Stimulated activated CD4-positive, alpha-beta T cell treated with anti-CD3 and anti-CD28 coated beads, Interleukin-4, amount 100 ng/mL, for 4 hours (primary cell): ENCODE measurements around the gene DNAJC16.
"Not testable (repeated sequence)": the region's sequence is repeated elsewhere in the genome, so short reads cannot be mapped to it uniquely, and the experiment has no call there.

ENCODE experiments used
- DNase-seq, 2 experiments: peaks; one replicate each; pipeline ENCODE4 v3.0.0-alpha.2; 2020

Gene DNAJC16

DNA sequence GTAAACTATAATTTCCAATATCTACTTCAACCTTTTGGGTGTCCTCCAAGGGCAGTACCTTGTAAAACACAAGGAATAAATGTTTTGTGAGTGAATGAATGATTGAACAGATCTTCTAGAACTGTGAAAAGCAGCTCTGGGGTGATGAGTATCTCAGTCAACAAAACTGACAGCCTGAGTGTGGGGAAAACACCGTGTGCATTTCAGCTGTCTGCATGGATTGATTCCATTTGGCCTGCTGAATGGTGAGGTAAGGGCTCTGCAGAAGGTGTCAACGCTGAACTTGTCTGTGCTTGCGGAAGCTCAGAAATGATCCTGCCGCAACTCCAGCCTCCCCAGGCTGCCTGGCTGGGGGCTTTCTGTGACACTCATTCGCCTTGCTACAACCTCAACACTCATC lies 65.6 kb downstream of the DNAJC16 start:
- no peak for DNase-seq

GRCh38 chr1:15595809-15596617 lies 69.4 kb downstream of the DNAJC16 start:
- DNase-seq = no peak

- DNase-seq = no peak
Observed at GRCh38 chr1:15598436-15598835, 71.8 kb downstream of the DNAJC16 start.

- peak; percentile 86 to 92 for DNase-seq
Observed at GRCh38 chr1:15603050-15603965, 76.7 kb downstream of the DNAJC16 start.

DNA sequence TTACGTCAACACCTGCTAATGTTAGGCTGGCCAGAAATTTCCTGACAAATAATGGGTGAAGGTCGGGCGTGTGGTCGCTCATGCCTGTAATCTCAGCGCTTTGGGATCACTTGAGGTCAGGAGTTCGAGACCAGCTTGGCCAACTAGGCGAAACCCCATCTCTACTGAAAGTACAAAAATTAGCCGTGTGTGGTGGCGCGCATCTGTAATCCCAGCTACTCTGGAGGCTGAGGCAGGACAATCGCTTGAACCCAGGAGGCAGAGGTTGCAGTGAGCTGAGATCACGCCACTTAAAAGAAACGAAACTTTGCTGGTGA lies 77.3 kb downstream of the DNAJC16 start:
- not testable (repeated sequence) for DNase-seq

DNA sequence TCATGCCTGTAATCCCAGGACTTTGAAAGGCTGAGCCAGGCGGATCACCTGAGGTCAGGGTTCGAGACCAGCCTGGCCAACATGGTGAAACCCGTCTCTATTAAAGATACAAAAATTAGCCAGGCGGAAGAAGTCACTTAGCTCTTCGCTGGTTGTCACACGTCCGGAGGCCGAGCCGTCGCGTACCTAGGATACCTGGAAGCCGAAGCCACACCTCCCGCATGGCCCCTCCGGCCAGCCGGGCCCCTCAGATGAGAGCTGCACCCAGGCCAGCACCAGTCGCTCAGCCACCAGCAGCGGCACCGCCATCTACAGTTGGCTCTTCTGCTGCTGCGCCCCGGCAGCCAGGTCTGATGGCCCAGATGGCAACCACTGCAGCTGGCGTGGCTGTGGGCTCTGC lies 77.8 kb downstream of the DNAJC16 start:
- not testable (repeated sequence) for DNase-seq

GRCh38 chr1:15605398-15606383 lies 79.0 kb downstream of the DNAJC16 start:
- DNase-seq = no peak

DNA sequence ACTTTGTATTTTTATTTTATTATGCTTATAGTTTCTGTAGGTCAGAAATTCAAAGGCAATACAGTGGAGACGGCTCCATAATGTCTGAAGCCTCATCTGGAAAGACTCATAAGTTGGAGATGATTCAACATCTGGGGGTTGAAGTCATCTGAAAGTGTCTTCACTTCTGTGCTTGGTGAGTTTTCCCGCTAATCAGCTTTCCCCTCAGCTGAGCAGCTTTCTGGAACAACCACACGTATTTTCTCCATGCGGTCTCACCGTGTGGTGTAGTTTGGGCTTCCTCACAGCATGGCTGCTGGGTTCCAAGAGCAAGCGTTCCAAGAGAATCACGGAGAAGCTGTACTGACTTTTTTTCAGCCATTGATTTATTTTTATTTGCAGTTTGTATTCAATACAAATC lies 83.0 kb downstream of the DNAJC16 start:
- DNase-seq = no peak

DNA sequence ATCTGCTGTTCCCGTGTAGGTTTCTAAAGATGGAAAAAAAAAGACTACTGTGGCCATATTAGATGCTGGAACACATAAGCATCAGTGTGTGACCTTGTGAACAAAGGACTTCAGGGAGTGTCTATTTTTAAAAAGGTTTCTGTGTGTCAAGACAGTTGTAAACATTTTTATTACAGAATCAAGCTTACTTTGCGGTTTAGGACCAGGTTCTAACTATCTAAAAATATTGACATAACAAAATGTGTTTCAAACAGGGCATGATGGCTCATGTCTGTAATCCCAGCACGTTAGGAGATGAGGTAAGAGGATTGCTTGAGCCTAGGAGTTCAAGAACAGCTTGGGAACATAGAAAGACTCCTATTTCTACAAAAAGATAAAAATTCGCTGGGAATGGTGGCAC lies 83.5 kb downstream of the DNAJC16 start:
- no peak for DNase-seq

DNA sequence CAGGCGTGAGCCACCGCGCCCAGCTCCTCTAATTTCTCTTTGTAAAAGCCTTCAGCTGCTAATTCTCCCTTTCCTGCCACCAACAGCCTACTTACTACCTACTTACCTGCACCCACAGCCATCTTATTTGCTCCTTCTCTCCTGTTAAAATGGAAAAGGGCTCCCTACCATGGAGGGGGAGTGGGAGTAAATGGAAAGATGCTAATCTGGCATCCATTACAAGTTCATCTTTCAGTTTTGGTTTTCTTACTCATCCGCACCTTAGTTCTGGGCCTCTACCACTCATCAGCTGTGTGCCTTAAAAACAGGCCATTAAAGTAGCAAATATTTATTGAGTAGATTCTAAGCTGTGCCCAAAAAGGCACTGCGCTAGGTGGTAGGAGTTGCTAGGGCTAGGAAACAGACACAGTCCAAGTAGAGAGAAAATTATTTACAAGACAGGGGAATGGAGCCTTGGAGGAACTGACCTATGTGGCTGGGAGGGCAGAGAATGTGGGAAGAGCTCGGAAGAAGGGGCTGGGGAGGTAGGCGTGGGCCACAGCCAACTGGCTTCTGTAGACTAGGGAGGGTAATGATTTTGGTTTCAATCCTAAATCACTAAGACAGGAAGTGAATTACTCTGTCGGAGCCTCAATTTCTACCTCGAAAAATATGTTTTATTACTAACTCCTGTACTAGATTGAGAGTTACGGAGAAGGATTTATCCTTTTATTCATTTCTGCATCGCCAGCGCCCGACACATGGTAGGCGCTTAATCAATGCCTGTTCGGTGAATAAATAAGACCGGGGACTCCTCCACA lies 89.9 kb downstream of the DNAJC16 start:
- DNase-seq = no peak

DNA sequence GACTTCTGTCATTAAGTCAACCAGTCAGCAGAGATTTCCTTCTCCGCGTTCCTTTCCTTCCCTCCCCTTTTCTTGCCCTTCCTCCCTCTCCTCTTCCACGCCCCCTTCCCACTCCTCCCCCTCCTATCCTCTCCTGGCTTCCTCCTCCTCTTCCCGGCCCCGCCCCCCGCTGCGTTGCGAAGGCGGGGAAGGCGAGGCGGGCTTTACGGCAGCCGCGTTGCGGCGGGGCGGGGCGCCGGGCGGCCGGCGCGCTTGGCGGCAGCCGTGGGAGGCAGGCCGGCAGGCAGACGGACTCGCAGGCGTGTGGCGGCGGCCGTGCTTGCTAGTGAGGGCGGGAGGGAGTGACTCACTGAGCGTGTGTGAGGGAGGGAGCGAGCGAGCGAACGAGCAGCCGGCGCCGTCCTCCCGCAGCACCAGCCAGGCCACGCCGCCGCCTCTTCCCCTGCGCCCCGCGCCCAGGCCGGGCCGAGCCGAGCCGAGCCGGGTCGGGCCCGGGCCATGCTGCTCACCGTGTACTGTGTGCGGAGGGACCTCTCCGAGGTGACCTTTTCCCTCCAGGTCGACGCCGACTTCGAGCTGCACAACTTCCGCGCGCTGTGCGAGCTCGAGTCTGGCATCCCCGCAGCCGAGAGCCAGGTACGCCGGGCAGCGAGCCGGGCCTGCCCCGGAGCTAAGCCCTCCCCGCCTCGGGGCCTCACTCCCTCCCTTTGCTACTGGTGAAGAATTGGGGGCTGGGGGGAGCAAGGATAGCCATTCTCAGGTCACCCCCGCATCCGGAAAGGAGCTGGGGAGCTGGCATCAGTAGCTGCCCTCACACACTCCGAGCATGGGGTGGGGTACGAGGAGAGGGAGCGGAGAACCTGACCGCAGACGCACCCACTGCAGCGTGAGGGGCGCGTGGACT lies 90.8 kb downstream of the DNAJC16 start, which contains the start of gene DDI2:
Gene DDI2, plus strand, starts transcription at position 286 of the 904 bp plus-strand sequence. Its CDS starts 213 bp downstream, at position 499.
- peak; percentile 94 to 96 for DNase-seq

GRCh38 chr1:15618077-15618654 lies 91.5 kb downstream of the DNAJC16 start:
- no peak for DNase-seq

DNA sequence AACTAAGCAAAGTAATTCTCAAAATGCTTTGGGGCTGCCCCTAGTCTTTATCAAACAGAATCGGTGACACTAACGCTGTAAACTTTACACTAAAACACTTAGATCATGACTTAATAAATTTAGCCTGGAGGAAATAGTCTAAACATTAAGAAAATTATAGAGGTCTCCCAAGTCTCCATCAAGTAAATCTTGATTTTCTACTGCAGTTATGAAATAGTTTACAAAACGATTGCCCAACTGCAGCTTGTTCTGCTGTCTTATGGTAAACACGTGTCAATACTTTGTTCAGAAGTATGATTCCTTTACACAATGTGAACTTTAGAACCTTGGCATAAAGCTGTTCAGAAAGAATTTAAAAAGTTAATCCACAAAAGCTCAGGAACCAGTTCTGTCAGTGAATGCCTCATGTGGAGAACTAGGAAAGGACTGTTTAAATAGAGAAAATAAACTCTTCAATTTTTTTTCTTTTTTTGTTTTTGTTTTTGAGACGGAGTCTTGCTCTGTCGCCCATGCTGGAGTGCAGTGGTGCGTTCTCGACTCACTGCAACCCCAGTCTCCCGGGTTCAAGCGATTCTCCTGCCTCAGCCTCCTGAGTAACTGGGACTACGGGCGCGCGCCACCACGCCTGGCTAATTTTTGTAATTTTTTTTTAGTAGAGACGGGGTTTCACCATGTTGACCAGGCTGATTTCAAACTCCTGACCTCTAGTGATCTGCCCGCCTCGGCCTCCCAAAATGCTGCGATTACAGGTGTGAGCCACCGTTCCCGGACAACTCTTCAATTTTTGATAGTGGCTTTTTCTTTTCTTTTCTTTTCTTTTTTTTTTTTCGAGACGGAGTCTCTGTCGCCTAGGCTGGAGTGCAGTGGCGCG lies 92.2 kb downstream of the DNAJC16 start:
- DNase-seq = no peak

DNA sequence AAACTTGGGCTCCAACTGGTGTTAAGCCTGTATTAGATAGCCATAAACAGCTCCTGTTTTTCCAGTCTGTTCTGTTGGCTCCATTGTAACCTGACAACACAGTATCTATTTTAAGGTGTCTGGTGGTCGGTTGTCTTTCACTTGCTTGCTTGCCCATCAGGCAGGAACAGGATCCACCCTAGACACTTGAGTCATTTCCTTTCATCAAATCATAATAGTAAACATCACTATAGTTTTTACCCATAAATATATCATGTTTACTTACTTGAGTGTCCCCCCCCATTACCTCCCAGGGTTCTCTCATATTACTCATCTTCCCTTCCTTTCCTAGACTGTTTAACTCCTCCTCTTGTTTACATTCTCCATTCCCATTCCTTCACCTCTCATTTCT lies 93.5 kb downstream of the DNAJC16 start:
- no peak for DNase-seq

DNA sequence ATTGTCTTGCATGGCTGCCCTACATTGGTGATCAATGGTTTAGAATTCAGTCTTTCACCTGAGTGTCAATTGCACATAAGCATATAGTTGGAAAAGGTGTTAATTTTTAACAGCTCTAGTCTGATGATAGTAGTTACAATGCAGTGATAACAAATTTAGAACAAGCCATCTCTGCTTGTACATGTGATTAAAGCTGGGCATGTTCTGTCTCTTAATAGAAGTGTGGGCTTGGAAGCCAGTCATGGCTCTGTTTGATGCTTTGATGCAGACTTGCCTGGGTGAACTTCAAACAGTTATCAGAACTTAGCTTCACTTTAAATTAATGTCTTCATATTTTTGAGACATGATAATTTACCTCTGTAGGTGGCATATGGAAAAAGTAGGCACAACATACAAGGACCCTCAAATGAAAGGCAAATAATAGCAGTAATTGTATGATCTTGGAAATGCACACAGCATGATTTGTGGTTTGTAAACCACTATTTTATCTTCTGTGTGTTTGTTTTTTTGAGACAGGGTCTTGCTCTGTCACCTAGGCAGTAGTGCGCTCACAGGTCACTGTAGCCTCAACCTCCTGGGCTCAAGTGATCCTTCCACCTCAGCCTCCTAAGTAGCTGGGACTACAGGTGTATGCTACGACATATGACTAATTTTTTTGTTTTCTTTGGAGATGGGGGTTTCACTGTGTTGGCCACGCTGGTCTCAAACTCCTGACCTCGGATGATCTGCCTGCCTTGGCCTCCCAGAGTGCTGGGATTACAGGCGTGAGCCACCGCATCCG lies 94.4 kb downstream of the DNAJC16 start:
- DNase-seq = no peak

- no peak for DNase-seq
Observed at GRCh38 chr1:15621975-15622374, 95.3 kb downstream of the DNAJC16 start.

GRCh38 chr1:15622712-15623373 lies 96.2 kb downstream of the DNAJC16 start:
- DNase-seq = no peak

DNA sequence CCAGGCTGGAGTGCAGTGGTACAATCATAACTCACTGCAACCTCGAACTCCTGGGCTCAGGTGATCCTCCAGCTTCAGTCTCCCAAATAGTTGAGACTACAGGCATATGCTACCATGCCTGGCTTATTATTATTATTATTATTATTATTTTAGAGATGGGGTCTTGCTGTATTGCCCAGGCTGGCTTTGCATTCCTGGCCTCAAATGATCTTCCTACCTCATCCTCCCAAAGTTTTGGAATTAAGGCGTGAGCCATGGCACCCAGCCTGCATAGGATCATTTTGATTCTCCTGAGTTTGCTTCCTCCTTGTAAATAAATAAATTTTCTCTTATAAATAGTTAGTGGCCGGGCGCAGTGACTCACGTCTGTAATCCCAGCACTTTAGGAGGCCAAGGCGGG lies 96.8 kb downstream of the DNAJC16 start:
- DNase-seq = no peak
